NCI-H345 treated with DMSO at 0.1 percent for 48 hours (cell line): ENCODE measurements around the gene RTKN.
"Not testable (repeated sequence)": the region's sequence is repeated elsewhere in the genome, so short reads cannot be mapped to it uniquely, and the experiment has no call there.

ENCODE experiments used
- DNase-seq: peaks from one replicate; lab custom pipeline; 2025; ENCODE audit not compliant: unreplicated experiment; lab: John Stamatoyannopoulos, UW

RTKN gene

GRCh38 chr2:74441690-74442482 is at the start of gene RTKN:
Gene RTKN, minus strand, starts transcription at chr2:74441937. Its CDS starts 121 bp downstream, at chr2:74441816.
- no peak for DNase-seq

- DNase-seq: no peak
Measured at GRCh38 chr2:74489906-74490305, 48.2 kb upstream of the RTKN start.

- no peak for DNase-seq
Measured at GRCh38 chr2:74488643-74489481, 47.1 kb upstream of the RTKN start.

GRCh38 chr2:74486141-74486540 is 44.4 kb upstream of the RTKN start:
- no peak for DNase-seq

- DNase-seq: not testable (repeated sequence)
Measured at GRCh38 chr2:74483675-74484164, 42.0 kb upstream of the RTKN start.

- DNase-seq: peak; percentile 95
Measured at GRCh38 chr2:74482801-74483674, 41.3 kb upstream of the RTKN start, which contains the start of the genes CCDC142 and TTC31. Gene CCDC142, minus strand, starts transcription at chr2:74482998. Its CDS starts 161 bp downstream, at chr2:74482837. Gene TTC31, plus strand, starts transcription at chr2:74483081. Its CDS starts 15 bp downstream, at chr2:74483096.

GRCh38 chr2:74481961-74482800 is 40.4 kb upstream of the RTKN start:
- DNase-seq: no peak

- no peak for DNase-seq
Measured at GRCh38 chr2:74481431-74481830, 39.7 kb upstream of the RTKN start.

GRCh38 chr2:74474899-74475298 is 33.2 kb upstream of the RTKN start:
- no peak for DNase-seq

GRCh38 chr2:74474481-74474880 is 32.7 kb upstream of the RTKN start:
- DNase-seq: no peak

GRCh38 chr2:74472945-74473258 is 31.2 kb upstream of the RTKN start:
- DNase-seq: no peak

GRCh38 chr2:74472086-74472944 is 30.6 kb upstream of the RTKN start, which contains the start of gene MRPL53:
Gene MRPL53, minus strand, starts transcription at chr2:74472680. Its CDS starts 20 bp downstream, at chr2:74472660.
- DNase-seq: peak; percentile 81

- DNase-seq: no peak
Measured at GRCh38 chr2:74471332-74472065, 29.8 kb upstream of the RTKN start.

GRCh38 chr2:74470742-74471141 is 29.0 kb upstream of the RTKN start:
- DNase-seq: not testable (repeated sequence)

- DNase-seq: no peak
Measured at GRCh38 chr2:74464406-74464805, 22.7 kb upstream of the RTKN start.

GRCh38 chr2:74462786-74463105 is 21.0 kb upstream of the RTKN start:
- no peak for DNase-seq

GRCh38 chr2:74462054-74462785 is 20.5 kb upstream of the RTKN start:
- no peak for DNase-seq
